Measurements from ENCODE around the gene MPRIP. TPM values are rescaled to one million over a fixed set of nuclear protein-coding genes. Genes with fewer than 3 reads are reported as not detected.
A peak's percentile ranks its signal among the peaks of the same experiment; 100 is the strongest.

Gene MPRIP
- total RNA-seq, 1 donor from 2014 or later, result 224 TPM

- H3K27me3 Mint-ChIP-seq (ENCODE audit: low read depth), result no peaks in the 10 kb centered on the region
Observed at GRCh38 chr17:17115620-17116019, 73.4 kb downstream of the MPRIP start.

DNA sequence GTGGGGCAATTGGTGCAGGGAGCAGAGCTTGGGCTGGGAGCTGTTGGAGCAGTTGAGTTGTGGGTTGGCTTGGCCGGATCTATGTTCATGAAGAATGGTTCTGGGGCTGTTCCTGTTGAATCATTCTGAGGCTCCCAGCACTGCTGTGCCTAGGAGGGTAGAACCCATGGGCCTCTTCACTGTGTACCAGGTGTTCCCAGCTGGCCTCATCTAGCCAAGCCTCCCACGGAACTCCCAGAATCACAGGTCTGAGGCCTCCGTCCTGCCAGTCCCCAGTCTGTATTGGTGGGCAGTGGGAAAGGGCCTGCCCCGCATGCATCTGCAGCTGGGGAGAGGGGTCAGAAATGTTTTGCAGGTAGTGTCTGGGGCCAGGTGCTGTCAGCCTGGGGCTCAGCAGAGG lies 74.1 kb downstream of the MPRIP start:
- no peaks in the 10 kb centered on the region for H3K36me3 Mint-ChIP-seq
- H3K9me3 Mint-ChIP-seq, result no peaks in the 10 kb centered on the region
- H3K27me3 Mint-ChIP-seq (ENCODE audit: low read depth), result no peaks in the 10 kb centered on the region
- H3K4me3 Mint-ChIP-seq, result no peak overlapping the region
- DNase-seq (ENCODE audit: low spot score in 2 of 2, unreplicated experiment in 2 of 2), result no peak
- TF ChIP-seq CTCF (IDR thresholded peaks at IDR 0.05; ENCODE audit: unreplicated experiment), result no peak
- peaks cover 13% of the 10 kb centered on the region for H3K4me1 Mint-ChIP-seq
- no peak overlapping the region for H3K27ac Mint-ChIP-seq

More at GRCh38 chr17:17115620-17116019, 73.4 kb downstream of the MPRIP start:
- Mint-ChIP-seq H3K36me3 (no peaks in the 10 kb centered on the region), H3K27ac (no peak overlapping the region), H3K4me1 (peaks cover 13% of the 10 kb centered on the region), H3K9me3 (no peaks in the 10 kb centered on the region), H3K4me3 (no peak overlapping the region)
- no peak for TF ChIP-seq CTCF (IDR thresholded peaks at IDR 0.05; ENCODE audit: unreplicated experiment)
- DNase-seq (ENCODE audit: low spot score in 2 of 2, unreplicated experiment in 2 of 2), result no peak

GRCh38 chr17:17117923-17118322 lies 75.7 kb downstream of the MPRIP start:
- DNase-seq (ENCODE audit: low spot score in 2 of 2, unreplicated experiment in 2 of 2), result no peak
- Mint-ChIP-seq H3K27ac (no peak overlapping the region), H3K36me3 (no peaks in the 10 kb centered on the region), H3K9me3 (no peaks in the 10 kb centered on the region), H3K4me3 (no peak overlapping the region), H3K4me1 (peaks cover 13% of the 10 kb centered on the region), H3K27me3 (ENCODE audit: low read depth) (no peaks in the 10 kb centered on the region)
- TF ChIP-seq CTCF (IDR thresholded peaks at IDR 0.05; ENCODE audit: unreplicated experiment), result no peak

DNA sequence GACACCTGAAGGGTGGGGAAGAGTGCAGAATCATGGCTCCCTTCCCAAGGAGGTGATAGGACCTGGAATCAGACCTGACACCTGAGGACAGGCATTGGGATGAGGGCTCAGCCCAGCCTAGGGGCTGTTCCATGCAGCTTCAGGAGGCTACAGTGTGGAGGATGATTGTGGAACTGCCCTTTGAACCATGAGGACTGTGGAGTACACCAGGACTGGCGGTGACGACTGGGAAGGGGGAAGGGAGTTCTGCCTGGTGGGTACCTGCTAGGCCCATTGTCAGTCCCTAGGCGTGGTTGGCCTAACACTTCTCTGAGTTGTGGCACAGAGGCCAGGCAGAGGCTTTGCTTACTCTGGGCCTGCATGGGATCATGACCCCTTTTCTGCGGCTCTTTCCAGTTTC lies 76.1 kb downstream of the MPRIP start:
- no peak for DNase-seq (ENCODE audit: low spot score in 2 of 2, unreplicated experiment in 2 of 2)
- H3K27me3 Mint-ChIP-seq (ENCODE audit: low read depth), result no peaks in the 10 kb centered on the region
- no peaks in the 10 kb centered on the region for H3K9me3 Mint-ChIP-seq
- peaks cover 13% of the 10 kb centered on the region for H3K4me1 Mint-ChIP-seq
- no peak overlapping the region for H3K27ac Mint-ChIP-seq
- H3K4me3 Mint-ChIP-seq, result no peak overlapping the region
- TF ChIP-seq CTCF (IDR thresholded peaks at IDR 0.05; ENCODE audit: unreplicated experiment), result no peak
- no peaks in the 10 kb centered on the region for H3K36me3 Mint-ChIP-seq

GRCh38 chr17:17119106-17119505 lies 76.8 kb downstream of the MPRIP start:
- DNase-seq (ENCODE audit: low spot score in 2 of 2, unreplicated experiment in 2 of 2), result no peak
- Mint-ChIP-seq H3K4me1 (peaks cover 13% of the 10 kb centered on the region), H3K27me3 (ENCODE audit: low read depth) (no peaks in the 10 kb centered on the region), H3K9me3 (no peaks in the 10 kb centered on the region), H3K4me3 (no peak overlapping the region), H3K36me3 (no peaks in the 10 kb centered on the region), H3K27ac (no peak overlapping the region)
- TF ChIP-seq CTCF (IDR thresholded peaks at IDR 0.05; ENCODE audit: unreplicated experiment), result no peak

GRCh38 chr17:17119533-17119932 lies 77.3 kb downstream of the MPRIP start:
- peak overlapping the region; percentile 64 for H3K27ac Mint-ChIP-seq
- no peak for TF ChIP-seq CTCF (IDR thresholded peaks at IDR 0.05; ENCODE audit: unreplicated experiment)
- no peaks in the 10 kb centered on the region for H3K9me3 Mint-ChIP-seq
- DNase-seq (ENCODE audit: low spot score in 2 of 2, unreplicated experiment in 2 of 2), result no peak
- no peak overlapping the region for H3K4me3 Mint-ChIP-seq
- no peaks in the 10 kb centered on the region for H3K27me3 Mint-ChIP-seq (ENCODE audit: low read depth)
- H3K36me3 Mint-ChIP-seq, result no peaks in the 10 kb centered on the region
- H3K4me1 Mint-ChIP-seq, result peaks cover 13% of the 10 kb centered on the region

Data from mesothelial cell of epicardium (in vitro differentiated cells).